H9 (cell line): Measurements from ENCODE around the gene CADM3. TPM values are rescaled to one million over a fixed set of nuclear protein-coding genes. Genes with fewer than 3 reads are reported as not detected.

Experiments
- DNase-seq: peaks from one replicate; pipeline ENCODE4 v3.0.0-alpha.2; 2017
- H2AFZ ChIP-seq: one replicate; pipeline ENCODE4 v1.6.1; 2013; ENCODE audit warnings: mild to moderate bottlenecking, low read length, control low read depth, moderate library complexity
- H2AK5ac ChIP-seq: 2 replicates; pipeline ENCODE4 v1.6.1; 2013; ENCODE audit warnings: low read length, control low read depth, mixed read lengths; ENCODE audit not compliant: insufficient read length
- H2BK120ac ChIP-seq: one replicate; pipeline ENCODE4 v1.6.1; 2013; ENCODE audit warnings: low read depth, mild to moderate bottlenecking, low read length, control low read depth, inconsistent platforms; ENCODE audit not compliant: poor library complexity, severe bottlenecking
- H2BK12ac ChIP-seq: 2 replicates; pipeline ENCODE4 v1.6.1; 2013; ENCODE audit warnings: low read length, control low read depth, mixed read lengths, low read depth; ENCODE audit not compliant: insufficient read length
- H2BK15ac ChIP-seq: 2 replicates; pipeline ENCODE4 v1.6.1; 2013; ENCODE audit warnings: low read depth, low read length, control low read depth
- H2BK20ac ChIP-seq: one replicate; pipeline ENCODE4 v1.6.1; 2013; ENCODE audit warnings: low read depth, mild to moderate bottlenecking, low read length, control low read depth, inconsistent platforms; ENCODE audit not compliant: poor library complexity, severe bottlenecking
- H2BK5ac ChIP-seq: 2 replicates; pipeline ENCODE4 v1.6.1; 2013; ENCODE audit warnings: low read length, control low read depth, mixed read lengths; ENCODE audit not compliant: insufficient read length
- H3K14ac ChIP-seq: 2 replicates; pipeline ENCODE4 v1.6.1; 2013; ENCODE audit warnings: low read length, control low read depth; ENCODE audit not compliant: insufficient read depth
- H3K18ac ChIP-seq: 2 replicates; pipeline ENCODE4 v1.6.1; 2013; ENCODE audit warnings: low read depth, mild to moderate bottlenecking, mixed read lengths, low read length, control low read depth; ENCODE audit not compliant: insufficient read length
- H3K23ac ChIP-seq: 2 replicates; pipeline ENCODE4 v1.6.1; 2013; ENCODE audit warnings: low read length, control low read depth, mixed read lengths, low read depth; ENCODE audit not compliant: insufficient read length
- H3K23me2 ChIP-seq: 2 replicates; pipeline ENCODE4 v1.6.1; 2013; ENCODE audit warnings: low read depth, mild to moderate bottlenecking, mixed read lengths, low read length, control low read depth; ENCODE audit not compliant: insufficient read length, poor library complexity, severe bottlenecking
- H3K27ac ChIP-seq: 2 replicates; pipeline ENCODE4 v1.5.1; 2013; ENCODE audit warnings: low read length, control low read depth, mixed read lengths, low read depth; ENCODE audit not compliant: insufficient read length
- H3K27me3 ChIP-seq: 2 replicates; pipeline ENCODE4 v1.6.1; 2013; ENCODE audit warnings: low read length, control low read depth, inconsistent platforms; ENCODE audit not compliant: insufficient read depth
- H3K4ac ChIP-seq: 2 replicates; pipeline ENCODE4 v1.6.1; 2013; ENCODE audit warnings: low read depth, mild to moderate bottlenecking, control low read depth, inconsistent platforms, low read length, moderate library complexity
- H3K4me1 ChIP-seq: 2 replicates; pipeline ENCODE4 v1.6.1; 2013; ENCODE audit warnings: low read length, control low read depth, inconsistent platforms; ENCODE audit not compliant: insufficient read depth
- H3K4me2 ChIP-seq: 2 replicates; pipeline ENCODE4 v1.6.1; 2013; ENCODE audit warnings: low read length, control low read depth, mixed read lengths; ENCODE audit not compliant: insufficient read length, insufficient read depth
- H3K56ac ChIP-seq: 2 replicates; pipeline ENCODE4 v1.6.1; 2013; ENCODE audit warnings: low read depth, mild to moderate bottlenecking, mixed read lengths, low read length, control low read depth; ENCODE audit not compliant: insufficient read length
- H3K79me1 ChIP-seq: 2 replicates; pipeline ENCODE4 v1.6.1; 2013; ENCODE audit warnings: low read depth, mild to moderate bottlenecking, moderate library complexity, low read length, control low read depth, inconsistent platforms; ENCODE audit not compliant: insufficient read depth, poor library complexity, severe bottlenecking
- H3K79me2 ChIP-seq: 2 replicates; pipeline ENCODE4 v1.6.1; 2013; ENCODE audit warnings: low read length, control low read depth, inconsistent platforms; ENCODE audit not compliant: insufficient read depth
- H3K9ac ChIP-seq: 2 replicates; pipeline ENCODE4 v1.6.1; 2013; ENCODE audit warnings: low read length, control low read depth, mixed read lengths; ENCODE audit not compliant: insufficient read length; ENCODE audit errors: extremely low read depth
- H3K9me3 ChIP-seq: one replicate; pipeline ENCODE4 v1.6.1; 2013; ENCODE audit warnings: low read depth, low read length, inconsistent platforms; ENCODE audit not compliant: control insufficient read depth
- H3T11ph ChIP-seq: one replicate; pipeline ENCODE4 v1.6.1; 2013; ENCODE audit warnings: mild to moderate bottlenecking, low read length, control low read depth, inconsistent platforms
- H4K20me1 ChIP-seq: one replicate; pipeline ENCODE4 v1.6.1; 2013; ENCODE audit not compliant: control insufficient read depth, insufficient read length, insufficient read depth
- H4K5ac ChIP-seq: 2 replicates; pipeline ENCODE4 v1.6.1; 2013; ENCODE audit warnings: low read depth, mild to moderate bottlenecking, mixed read lengths, low read length, control low read depth; ENCODE audit not compliant: insufficient read length
- H4K8ac ChIP-seq: replicated peaks from 2 replicates; pipeline ENCODE4 v1.6.1; 2013; ENCODE audit warnings: low read length, control low read depth, mixed read lengths, low read depth; ENCODE audit not compliant: insufficient read length
- H4K91ac ChIP-seq: 2 replicates; pipeline ENCODE4 v1.6.1; 2013; ENCODE audit warnings: low read depth, mild to moderate bottlenecking, moderate library complexity, mixed read lengths, low read length, control low read depth; ENCODE audit not compliant: insufficient read length
- H3K27ac Mint-ChIP-seq, 3 experiments: 2 replicates in 2 of 3; 3 replicates in 1 of 3; pipeline ENCODE4 v1.8.0; 2020 to 2021; ENCODE audit warnings: mixed read lengths in 3 of 3, mild to moderate bottlenecking in 1 of 3, moderate library complexity in 1 of 3
- H3K27me3 Mint-ChIP-seq: 2 replicates; pipeline ENCODE4 v1.8.0; 2021; ENCODE audit warnings: low read depth, mild to moderate bottlenecking, moderate library complexity, mixed read lengths
- H3K36me3 Mint-ChIP-seq, 3 experiments: 2 replicates in 2 of 3; 3 replicates in 1 of 3; pipeline ENCODE4 v1.8.0; 2020 to 2021; ENCODE audit warnings: low read depth in 3 of 3, mixed read lengths in 3 of 3; ENCODE audit not compliant: insufficient read depth in 1 of 3
- H3K4me1 Mint-ChIP-seq, 2 experiments: 2 replicates each; pipeline ENCODE4 v1.8.0; 2020; ENCODE audit warnings: mixed read lengths in 2 of 2
- H3K4me3 Mint-ChIP-seq, 2 experiments: 2 replicates in 1 of 2; 3 replicates in 1 of 2; pipeline ENCODE4 v1.8.0; 2020 to 2021; ENCODE audit warnings: mild to moderate bottlenecking in 2 of 2, mixed read lengths in 2 of 2, moderate library complexity in 1 of 2
- H3K9me3 Mint-ChIP-seq, 2 experiments: 2 replicates in 1 of 2; 3 replicates in 1 of 2; pipeline ENCODE4 v1.8.0; 2020; ENCODE audit warnings: mild to moderate bottlenecking in 2 of 2, mixed read lengths in 2 of 2, moderate library complexity in 1 of 2
- CTCF ChIP-seq: fragments of 200-600 bp; sonication (generic); conservative IDR thresholded peaks from 3 replicates; pipeline ENCODE4 v1.8.0; 2021; ENCODE audit warnings: antibody characterized with exemption, mild to moderate bottlenecking
- WGBS: extraction: QIAGEN DNeasy Blood & Tissue Kit; methylation state at CpG from one replicate; pipeline ENCODE4 v1.1.7; 2013; ENCODE audit warnings: missing lambda C conversion rate, low lambda C conversion rate, mixed read lengths; ENCODE audit not compliant: insufficient read length; ENCODE audit errors: extremely low coverage; 5-methylcytosine and 5-hydroxymethylcytosine counted together
- total RNA-seq: library from RNA; stranded (reverse); gene quantifications from 2 replicates; pipeline ENCODE4 v1.2.1, GENCODE V29; 2021

The CADM3 gene
- total RNA-seq, 1 experiment from 2014 or later, result 5.6 TPM

GRCh38 chr1:159218649-159219636, 47.5 kb downstream of the CADM3 start:
- Histone ChIP-seq H2BK5ac (no peak overlapping the region), H3K14ac (peak overlapping the region; percentile 76), H2AFZ (no peak overlapping the region), H2BK120ac (no peak overlapping the region), H2BK15ac (no peak overlapping the region), H3T11ph (no peak overlapping the region), H3K23ac (no peak overlapping the region), H4K20me1 (no peaks in the 10 kb centered on the region), H4K8ac (no peak overlapping the region), H4K5ac (no peak overlapping the region), H3K79me2 (no peaks in the 10 kb centered on the region), H3K4me2 (no peak overlapping the region), H3K9me3 (no peaks in the 10 kb centered on the region), H2BK12ac (no peak overlapping the region), H2BK20ac (no peak overlapping the region), H3K18ac (no peak overlapping the region), H3K4ac (no peak overlapping the region), H3K56ac (no peak overlapping the region), H3K23me2 (no peaks in the 10 kb centered on the region), H3K9ac (no peak overlapping the region), H3K79me1 (no peaks in the 10 kb centered on the region), H3K27me3 (no peaks in the 10 kb centered on the region), H3K4me1 (peaks cover 6% of the 10 kb centered on the region; the same call in 1 of the 2 replicates), H4K91ac (no peak overlapping the region), H3K27ac (no peak overlapping the region), H2AK5ac (no peak overlapping the region)
- Mint-ChIP-seq H3K27me3 (peaks cover 6% of the 10 kb centered on the region), H3K9me3 (no peaks in the 10 kb centered on the region; a peak in 1 of 5 replicates), H3K4me3 (peak overlapping the region in 1 of 2 experiments; percentile 21; a peak in 4 of 5 replicates), H3K27ac (peak overlapping the region in 2 of 3 experiments; percentile 34 to 89; a peak in 5 of 7 replicates), H3K4me1 (peaks cover 28 to 49% of the 10 kb centered on the region in 2 experiments), H3K36me3 (no peaks in the 10 kb centered on the region)
- no peak; the same call in 2 of the 3 replicates for TF ChIP-seq CTCF
- no peak for DNase-seq
- WGBS, result no CpG with 5 or more reads among the region's 14 CpGs
